Heart right ventricle (tissue), 16 donors: ENCODE measurements around the gene DZIP1L. TPM values are rescaled to one million over a fixed set of nuclear protein-coding genes. Genes with fewer than 3 reads are reported as not detected.

ENCODE experiments used
- ATAC-seq, 8 donors: fragments of 200-7000 bp; cut with Tn5 transposase; one replicate each; pipeline ENCODE4 v1.9.1; 2020; ENCODE audit warnings: mild to moderate bottlenecking in 8 of 8, moderate library complexity in 8 of 8, moderate number of reproducible peaks in 1 of 8
- DNase-seq, 2 donors: peaks; one replicate each; pipeline ENCODE4 v3.0.0-alpha.2; 2020
- H3K27ac ChIP-seq, 10 donors: fragments of 200-600 bp; sonication (generic) in 2 of 10; one replicate each; pipeline versions ENCODE4 v1.5.0 to v1.8.0; 2020 to 2022; ENCODE audit warnings: mild to moderate bottlenecking in 3 of 10
- H3K27me3 ChIP-seq, 7 donors: fragments of 200-600 bp; one replicate each; pipeline ENCODE4 v1.8.0; 2021 to 2022; ENCODE audit warnings: mild to moderate bottlenecking in 2 of 7
- H3K36me3 ChIP-seq, 9 donors: fragments of 200-600 bp; sonication (generic) in 1 of 9; one replicate each; pipeline versions ENCODE4 v1.5.0 to v1.8.0; 2020 to 2022; ENCODE audit warnings: mild to moderate bottlenecking in 2 of 9
- H3K4me1 ChIP-seq, 9 donors: fragments of 200-600 bp; sonication (generic) in 1 of 9; one replicate each; pipeline versions ENCODE4 v1.5.0 to v1.8.0; 2020 to 2022; ENCODE audit warnings: mild to moderate bottlenecking in 4 of 9
- H3K4me3 ChIP-seq, 10 donors: fragments of 200-600 bp; sonication (generic) in 2 of 10; one replicate each; pipeline versions ENCODE4 v1.5.0 to v1.8.0; 2020 to 2022; ENCODE audit warnings: mild to moderate bottlenecking in 7 of 10, moderate library complexity in 2 of 10
- H3K9me3 ChIP-seq, 11 donors: fragments of 200-600 bp in 10 of 11; sonication (generic) in 2 of 11; one replicate each; pipeline versions ENCODE4 v1.5.0 to v1.8.0; 2013 to 2022; ENCODE audit warnings: mild to moderate bottlenecking in 2 of 11, control low read depth in 1 of 11, moderate library complexity in 1 of 11
- CTCF ChIP-seq, 9 donors: fragments of 200-600 bp; sonication (generic) in 2 of 9; IDR thresholded peaks; one replicate each; pipeline versions ENCODE4 v1.5.0 to v1.8.0; 2021 to 2022; ENCODE audit warnings: antibody characterized with exemption in 9 of 9, mild to moderate bottlenecking in 5 of 9, moderate library complexity in 1 of 9
- WGBS, 2 donors: extraction: QIAGEN DNeasy Blood & Tissue Kit; methylation state at CpG; one replicate each; pipeline ENCODE4 v1.1.7; 2013; ENCODE audit warnings: inconsistent platforms in 1 of 2; 5-methylcytosine and 5-hydroxymethylcytosine counted together
- intact Hi-C, 10 donors: fragments of 100-400 bp; cut with DNase I; formaldehyde crosslinking; loops; one replicate each; pipeline versions ENCODE4 v1.11.1 to v1.14.2; 2022
- polyA plus RNA-seq, 2 donors: library from polyadenylated mRNA; stranded (reverse); fragments of 200-250 nt; gene quantifications; one replicate each; pipeline ENCODE4 v1.2.3, GENCODE V29; 2013
- total RNA-seq, 10 donors: library from RNA; stranded (reverse); fragmentation: NEBNext Ultra II Directional in 3 of 10; extraction: Animal tissue kit (Norgen Biotek cat#: 25700) in 3 of 10; gene quantifications; one replicate each; pipeline versions ENCODE4 v1.2.1 to v1.2.4, GENCODE V29; 2021 to 2023
- donor health status: Arrhythmogenic right ventricular cardiomyopathy.
- donor health status: ischemic (EF 13 %, LVEDD 7.1; RV severe dilation, severe dysfunction).
- donor health status: healthy with polysubstance abuse.
- donor health status: DM: no; HTN: yes; CAD: no.
- donor health status: DM: no; HTN: no; CAD: no.
- donor health status: ischemic (EF 25% LVEDD 6.9; RV normal size, moderate dysfunction).
- donor health status: ischemic (EF 25% LVEDD 5.7; RV mildly dilated, moderate dysfunction).
- donor health status: healthy.
- donor health status: DM: yes; HTN: yes; CAD: no.
- donor health status: Ischemic cardiomyopathy.
- donor health status: ischemic (EF 35%, LVEDD 5.7; RV mildly dilated, moderate dysfunction).
- donor health status: nonischemic (EF 11% LVEDD 7.7; RV severe dilation, severe dysfunction).
- donor health status: DM: yes; HTN: yes; CAD: no.
- donor health status: PGD.
- donor health status: ischemic (EF 29% LVEDD 5.4; RV normal size, mild dysfunction).
- donor health status: nonischemic (EF 23%, LVEDD 6.1; RV moderate dilation, normal function).

Gene DZIP1L
- total and polyA plus RNA-seq, 12 donors, result 1.9 to 5.5 (median 3.8) TPM

DNA sequence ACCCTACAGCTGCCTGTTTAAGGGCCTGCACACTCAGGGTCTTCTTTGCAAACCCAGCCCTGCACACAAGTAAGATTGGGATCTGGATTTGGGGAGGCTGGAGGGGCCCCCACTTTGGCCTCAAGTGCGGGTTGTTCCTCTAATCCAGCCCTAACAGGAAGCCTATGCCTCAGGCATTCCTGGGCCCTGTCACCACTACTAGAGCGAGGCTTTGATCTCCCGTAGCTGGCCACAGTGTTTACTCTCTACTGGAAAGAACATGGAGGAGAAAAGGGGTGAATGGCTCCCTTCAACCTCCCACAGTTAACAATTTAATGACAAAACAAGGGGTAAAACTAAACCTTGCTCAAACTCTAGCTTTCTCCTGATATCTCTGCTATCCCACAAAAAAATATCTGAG lies 48.4 kb downstream of the DZIP1L start:
- intact Hi-C loops, result loop anchor here in 3 of 10 donors (5.0 to 10.0 kb wide), 2 partner anchors 50 to 358 kb away; partner anchors contain the start of gene DZIP1L (in 1 of the 3)
- ATAC-seq (no peak), DNase-seq (no peak)
- H3K4me1 ChIP-seq, result peaks cover 0 to 8% (median 3%) of the 10 kb centered on the region in 9 donors
- H3K36me3 ChIP-seq, result peaks cover 0 to 87% (median 14%) of the 10 kb centered on the region in 9 donors
- WGBS, 2 donors, result 90% methylated on average over 3 of the region's 3 CpGs
- H3K27ac ChIP-seq, result no peak overlapping the region
- H3K4me3 ChIP-seq, result no peak overlapping the region
- no peak for TF ChIP-seq CTCF (IDR thresholded peaks at IDR 0.05)
- no peaks in the 10 kb centered on the region for H3K27me3 ChIP-seq
- no peaks in the 10 kb centered on the region for H3K9me3 ChIP-seq

DNA sequence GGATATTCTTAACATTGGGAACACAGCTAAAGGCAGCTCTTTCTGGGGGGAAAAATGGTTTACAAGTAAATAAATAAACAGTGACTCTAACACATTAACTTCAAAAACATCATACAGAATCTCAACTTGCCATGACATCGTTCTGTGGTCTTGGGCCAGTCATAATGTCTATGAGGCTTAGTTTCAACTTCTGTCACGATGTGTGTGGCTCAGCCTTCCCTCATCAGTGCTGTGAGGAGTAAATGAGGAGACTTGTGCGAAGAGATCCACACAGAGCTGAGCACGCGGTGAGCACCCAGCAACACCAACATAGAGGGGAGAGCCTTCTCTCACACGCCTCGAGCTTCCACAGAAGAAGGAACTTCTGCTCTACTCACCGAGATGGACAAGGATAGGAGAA lies 49.0 kb downstream of the DZIP1L start:
- no peaks in the 10 kb centered on the region for H3K27me3 ChIP-seq

GRCh38 chr3:138065949-138066348 lies 49.5 kb downstream of the DZIP1L start:
- H3K4me3 ChIP-seq, result no peak overlapping the region
- no peak for DNase-seq
- no peaks in the 10 kb centered on the region for H3K27me3 ChIP-seq
- H3K9me3 ChIP-seq, result no peaks in the 10 kb centered on the region
- no peak for TF ChIP-seq CTCF (IDR thresholded peaks at IDR 0.05)
- no peak overlapping the region for H3K27ac ChIP-seq
- ATAC-seq, result no peak
- H3K4me1 ChIP-seq, result peaks cover 0 to 9% (median 3%) of the 10 kb centered on the region in 9 donors
- H3K36me3 ChIP-seq, result peaks cover 0 to 86% (median 14%) of the 10 kb centered on the region in 9 donors
- intact Hi-C loops, result loop anchor here in 3 of 10 donors (5.0 to 10.0 kb wide), 2 partner anchors 51 to 359 kb away; partner anchors contain the start of gene DZIP1L (in 1 of the 3)
- WGBS, 2 donors, result 95 to 97% methylated on average over 2 of the region's 2 CpGs

More for the DNA sequence above, 49.0 kb downstream of the DZIP1L start:
- H3K4me1 ChIP-seq, result peaks cover 0 to 9% (median 3%) of the 10 kb centered on the region in 9 donors
- peaks cover 0 to 87% (median 14%) of the 10 kb centered on the region in 9 donors for H3K36me3 ChIP-seq
- WGBS, 2 donors, result 92 to 96% methylated on average over 8 of the region's 8 CpGs
- DNase-seq (no peak), ATAC-seq (no peak)
- H3K27ac ChIP-seq, result no peak overlapping the region
- intact Hi-C loops, result loop anchor here in 3 of 10 donors (5.0 to 10.0 kb wide), 2 partner anchors 51 to 358 kb away; partner anchors contain the start of gene DZIP1L (in 1 of the 3)
- TF ChIP-seq CTCF (IDR thresholded peaks at IDR 0.05), result no peak
- no peak overlapping the region for H3K4me3 ChIP-seq
- H3K9me3 ChIP-seq, result no peaks in the 10 kb centered on the region

DNA sequence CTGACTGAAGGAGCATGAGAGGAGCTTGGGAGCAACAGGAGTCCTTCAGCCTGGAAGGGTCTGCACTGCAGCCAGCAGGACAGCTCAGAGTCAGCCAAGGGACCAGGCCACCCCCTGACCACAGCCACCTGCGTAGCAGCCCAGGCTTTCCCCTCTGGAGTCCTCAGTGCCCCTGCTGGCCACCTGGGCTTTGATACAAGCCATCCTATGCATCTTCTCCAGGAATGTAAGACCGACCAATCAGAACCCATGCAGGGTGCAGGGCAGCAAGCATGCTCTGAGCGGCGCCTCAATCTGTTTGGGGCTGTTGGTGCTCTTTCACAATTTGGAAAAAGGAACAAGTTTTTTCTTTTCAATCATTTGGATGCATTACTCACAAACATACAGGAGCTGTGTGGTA lies 52.0 kb downstream of the DZIP1L start:
- no peak for ATAC-seq
- peaks cover 0 to 82% (median 14%) of the 10 kb centered on the region in 9 donors for H3K36me3 ChIP-seq
- H3K27ac ChIP-seq, result no peak overlapping the region
- no peak overlapping the region for H3K4me3 ChIP-seq
- H3K9me3 ChIP-seq, result no peaks in the 10 kb centered on the region
- intact Hi-C loops, result loop anchor here in 2 of 10 donors (10.0 kb wide), 1 partner anchor 361 kb away; no protein-coding TSS in a partner anchor
- DNase-seq, result no peak
- WGBS, 2 donors, result 70 to 74% methylated on average over 4 of the region's 4 CpGs
- H3K4me1 ChIP-seq, result peaks cover 0 to 20% (median 3%) of the 10 kb centered on the region in 9 donors
- H3K27me3 ChIP-seq, result no peaks in the 10 kb centered on the region
- no peak for TF ChIP-seq CTCF (IDR thresholded peaks at IDR 0.05)
